Fibroblast of pulmonary artery (primary cell): ENCODE measurements around the gene CCDC141.

Experiments
- DNase-seq: peaks from one replicate; pipeline ENCODE4 v3.0.0-alpha.2; 2010; ENCODE audit warnings: low read depth
- H3K4me3 ChIP-seq: replicated peaks from 2 replicates; pipeline ENCODE4 v1.5.1; 2011; ENCODE audit warnings: low read depth, mild to moderate bottlenecking, control low read depth, low read length, moderate library complexity
- CTCF ChIP-seq: IDR thresholded peaks from 2 replicates; pipeline ENCODE4 v1.5.1; 2011; ENCODE audit warnings: mild to moderate bottlenecking, control low read depth, low read length, inconsistent platforms; ENCODE audit errors: missing control alignments

The CCDC141 gene

GRCh38 chr2:178799305-178799704 is 250.6 kb downstream of the CCDC141 start:
- no peak for DNase-seq
- TF ChIP-seq CTCF, result no peak
- H3K4me3 ChIP-seq, result no peak overlapping the region

- peak; percentile 51 for TF ChIP-seq CTCF
- no peak overlapping the region for H3K4me3 ChIP-seq
- DNase-seq, result peak; percentile 81
Measured at GRCh38 chr2:178796079-178796677, 253.8 kb downstream of the CCDC141 start.

GRCh38 chr2:178787934-178788333 is 262.0 kb downstream of the CCDC141 start:
- H3K4me3 ChIP-seq, result no peak overlapping the region
- no peak for DNase-seq
- TF ChIP-seq CTCF, result no peak

- H3K4me3 ChIP-seq, result no peak overlapping the region
- TF ChIP-seq CTCF, result no peak
- no peak for DNase-seq
Measured at GRCh38 chr2:178787155-178787554, 262.8 kb downstream of the CCDC141 start.

- no peak overlapping the region for H3K4me3 ChIP-seq
Measured at GRCh38 chr2:178783889-178784288, 266.0 kb downstream of the CCDC141 start.

GRCh38 chr2:178782236-178782635 is 267.7 kb downstream of the CCDC141 start:
- no peak for TF ChIP-seq CTCF

More at GRCh38 chr2:178783889-178784288, 266.0 kb downstream of the CCDC141 start:
- no peak for DNase-seq
- no peak for TF ChIP-seq CTCF

More at GRCh38 chr2:178782236-178782635, 267.7 kb downstream of the CCDC141 start:
- no peak overlapping the region for H3K4me3 ChIP-seq
- DNase-seq, result no peak
